ENCODE measurements around the gene WIPF2. TPM values are rescaled to one million over a fixed set of nuclear protein-coding genes. Genes with fewer than 3 reads are reported as not detected.

The WIPF2 gene
- total and polyA plus RNA-seq, 2 donors from 2014 or later = 9.9 to 36.4 TPM

DNA sequence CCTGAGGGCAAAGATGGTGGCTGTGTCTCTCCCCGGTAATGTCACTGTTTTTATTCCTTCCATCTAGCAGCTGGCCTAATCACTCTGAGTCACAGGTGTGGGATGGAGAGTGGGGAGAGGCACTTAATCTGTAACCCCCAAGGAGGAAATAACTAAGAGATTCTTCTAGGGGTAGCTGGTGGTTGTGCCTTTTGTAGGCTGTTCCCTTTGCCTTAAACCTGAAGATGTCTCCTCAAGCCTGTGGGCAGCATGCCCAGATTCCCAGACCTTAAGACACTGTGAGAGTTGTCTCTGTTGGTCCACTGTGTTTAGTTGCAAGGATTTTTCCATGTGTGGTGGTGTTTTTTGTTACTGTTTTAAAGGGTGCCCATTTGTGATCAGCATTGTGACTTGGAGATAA, 47.4 kb upstream of the WIPF2 start:
- H3K9ac ChIP-seq (ENCODE audit: low read length in 3 of 3) = no peak overlapping the region
- H3K27me3 ChIP-seq (ENCODE audit: control insufficient read depth, insufficient read depth, low read length) = no peaks in the 10 kb centered on the region
- no peaks in the 10 kb centered on the region for H3K9me3 ChIP-seq (ENCODE audit: control insufficient read depth in 2 of 3, insufficient read depth in 1 of 3, low read length in 3 of 3)
- H3K36me3 ChIP-seq (ENCODE audit: control insufficient read depth in 2 of 3, insufficient read depth in 3 of 3, low read length in 3 of 3) = peaks cover 16 to 49% (median 35%) of the 10 kb centered on the region in 3 donors
- H3K4me3 ChIP-seq (ENCODE audit: low read length in 3 of 3) = no peak overlapping the region
- DNase-seq (no peak), FAIRE-seq (no peak)
- H3K27ac ChIP-seq (ENCODE audit: low read depth in 2 of 2, low read length in 2 of 2) = no peak overlapping the region
- intact Hi-C loops (cut with DNase I) = no loop called here
- peaks cover 0 to 7% (median 0%) of the 10 kb centered on the region in 3 donors for H3K4me1 ChIP-seq (ENCODE audit: control insufficient read depth in 2 of 3, insufficient read depth in 2 of 3, low read depth in 1 of 3, low read length in 3 of 3)
- TF ChIP-seq CTCF (IDR thresholded peaks at IDR 0.05; ENCODE audit: borderline replicate concordance, extremely low read depth, insufficient read depth) = no peak

- Histone ChIP-seq H3K4me1 (ENCODE audit: control insufficient read depth in 2 of 3, insufficient read depth in 2 of 3, low read depth in 1 of 3, low read length in 3 of 3) (peaks cover 0 to 9% (median 0%) of the 10 kb centered on the region in 3 donors), H3K36me3 (ENCODE audit: control insufficient read depth in 2 of 3, insufficient read depth in 3 of 3, low read length in 3 of 3) (peaks cover 13 to 38% (median 27%) of the 10 kb centered on the region in 3 donors), H3K9ac (ENCODE audit: low read length in 3 of 3) (no peak overlapping the region), H3K27me3 (ENCODE audit: control insufficient read depth, insufficient read depth, low read length) (no peaks in the 10 kb centered on the region), H3K9me3 (ENCODE audit: control insufficient read depth in 2 of 3, insufficient read depth in 1 of 3, low read length in 3 of 3) (no peaks in the 10 kb centered on the region), H3K27ac (ENCODE audit: low read depth in 2 of 2, low read length in 2 of 2) (no peak overlapping the region), H3K4me3 (ENCODE audit: low read length in 3 of 3) (no peak overlapping the region)
- FAIRE-seq (no peak), DNase-seq (no peak)
- intact Hi-C loops (cut with DNase I) = no loop called here
- no peak for TF ChIP-seq CTCF (IDR thresholded peaks at IDR 0.05; ENCODE audit: borderline replicate concordance, extremely low read depth, insufficient read depth)
Measured at GRCh38 chr17:40173091-40173777, 45.9 kb upstream of the WIPF2 start.

- intact Hi-C loops (cut with DNase I) = no loop called here
- H3K36me3 ChIP-seq (ENCODE audit: control insufficient read depth in 2 of 3, insufficient read depth in 3 of 3, low read length in 3 of 3) = peaks cover 11 to 35% (median 26%) of the 10 kb centered on the region in 3 donors
- FAIRE-seq = no peak
- H3K9me3 ChIP-seq (ENCODE audit: control insufficient read depth in 2 of 3, insufficient read depth in 1 of 3, low read length in 3 of 3) = no peaks in the 10 kb centered on the region
- peaks cover 0 to 8% (median 0%) of the 10 kb centered on the region in 3 donors for H3K4me1 ChIP-seq (ENCODE audit: control insufficient read depth in 2 of 3, insufficient read depth in 2 of 3, low read depth in 1 of 3, low read length in 3 of 3)
- no peak for TF ChIP-seq CTCF (IDR thresholded peaks at IDR 0.05; ENCODE audit: borderline replicate concordance, extremely low read depth, insufficient read depth)
- no peak for DNase-seq
- no peak overlapping the region for H3K27ac ChIP-seq (ENCODE audit: low read depth in 2 of 2, low read length in 2 of 2)
- H3K27me3 ChIP-seq (ENCODE audit: control insufficient read depth, insufficient read depth, low read length) = no peaks in the 10 kb centered on the region
- no peak overlapping the region for H3K4me3 ChIP-seq (ENCODE audit: low read length in 3 of 3)
- H3K9ac ChIP-seq (ENCODE audit: low read length in 3 of 3) = no peak overlapping the region
Measured at GRCh38 chr17:40173778-40174135, 45.3 kb upstream of the WIPF2 start.
